Endothelial cell of umbilical vein (primary cell): ENCODE results near the gene KDM4C. TPM values are rescaled to one million over a fixed set of nuclear protein-coding genes. Genes with fewer than 3 reads are reported as not detected.

Experiments
- BruUV-seq: library from RNA; stranded (reverse); fragments of 400-500 nt; replicated peaks from 2 replicates; lab custom pipeline; 2021; lab: Mats Ljungman, UMichigan
- CTCF ChIA-PET: fragments of 300-600, 350-600 bp; sonication (Branson Sonifier 250); formaldehyde crosslinking; loops from one replicate; lab custom pipeline; 2021; ENCODE audit warnings: antibody characterized with exemption, inconsistent platforms; lab: Charles Lee
- POLR2A ChIA-PET: fragments of 300-600, 350-600 bp; sonication (Branson Sonifier 250); formaldehyde crosslinking; loops from one replicate; lab custom pipeline; 2021; ENCODE audit warnings: antibody characterized with exemption, inconsistent platforms; lab: Charles Lee
- DNase-seq: peaks from one replicate; pipeline ENCODE4 v3.0.0-alpha.2; 2011; ENCODE audit warnings: low read depth, low spot score
- FAIRE-seq: peaks from 2 replicates; lab custom pipeline; 2011; peaks lifted over from hg19 to GRCh38; lab: Jason Lieb, UNC
- H2AFZ ChIP-seq: 2 replicates; pipeline ENCODE4 v1.6.0; 2012; ENCODE audit warnings: low read depth, low read length, control low read depth, inconsistent platforms
- H3K27ac ChIP-seq: 2 replicates; pipeline ENCODE4 v1.5.1; 2011; ENCODE audit warnings: low read depth, mild to moderate bottlenecking, control low read depth, low read length, moderate library complexity; ENCODE audit not compliant: insufficient read depth
- H3K27me3 ChIP-seq, 2 experiments: 2 replicates each; pipeline versions ENCODE4 v1.6.0 to v1.6.1; 2011; ENCODE audit warnings: low read length in 2 of 2, mixed read lengths in 1 of 2; ENCODE audit not compliant: control insufficient read depth in 2 of 2, insufficient read depth in 2 of 2
- H3K36me3 ChIP-seq, 2 experiments: 2 replicates in 1 of 2; 3 replicates in 1 of 2; pipeline ENCODE4 v1.5.1; 2011; ENCODE audit warnings: low read length in 2 of 2, mild to moderate bottlenecking in 1 of 2, moderate library complexity in 1 of 2; ENCODE audit not compliant: control insufficient read depth in 2 of 2, insufficient read depth in 2 of 2; ENCODE audit errors: extremely low read depth in 1 of 2
- H3K4me1 ChIP-seq: 3 replicates; pipeline ENCODE4 v1.5.1; 2011; ENCODE audit warnings: mild to moderate bottlenecking, low read length; ENCODE audit not compliant: control insufficient read depth, insufficient read depth; ENCODE audit errors: extremely low read depth
- H3K4me2 ChIP-seq: 2 replicates; pipeline ENCODE4 v1.6.1; 2011; ENCODE audit warnings: low read length, control low read depth, mixed read lengths; ENCODE audit not compliant: insufficient read depth
- H3K4me3 ChIP-seq, 3 experiments: fragments of 200-600 bp in 1 of 3; sonication (generic), shearing (Covaris generic) in 1 of 3; replicated peaks in 1 of 3; 2 replicates each; pipeline ENCODE4 v1.5.1; 2011 to 2016; ENCODE audit warnings: control low read depth in 3 of 3, low read length in 3 of 3, mild to moderate bottlenecking in 2 of 3, inconsistent platforms in 1 of 3, low read depth in 1 of 3, moderate library complexity in 1 of 3; ENCODE audit not compliant: insufficient read depth in 1 of 3
- H3K79me2 ChIP-seq: 2 replicates; pipeline ENCODE4 v1.6.0; 2012; ENCODE audit warnings: low read length, inconsistent platforms; ENCODE audit not compliant: control insufficient read depth, insufficient read depth
- H3K9ac ChIP-seq: replicated peaks from 2 replicates; pipeline ENCODE3; 2011; ENCODE audit warnings: low read length, control low read depth; ENCODE audit not compliant: insufficient read depth; ENCODE audit errors: extremely low read depth
- H3K9me1 ChIP-seq: replicated peaks from 3 replicates; pipeline ENCODE4 v1.6.0; 2011; ENCODE audit warnings: mild to moderate bottlenecking, low read length; ENCODE audit not compliant: control insufficient read depth, insufficient read depth; ENCODE audit errors: extremely low read depth
- H3K9me3 ChIP-seq: replicated peaks from 2 replicates; pipeline ENCODE4 v1.5.1; 2012; ENCODE audit warnings: low read length, inconsistent platforms; ENCODE audit not compliant: control insufficient read depth, insufficient read depth
- H4K20me1 ChIP-seq: replicated peaks from 2 replicates; pipeline ENCODE3; 2011; ENCODE audit warnings: mild to moderate bottlenecking, low read length; ENCODE audit not compliant: control insufficient read depth, insufficient read depth; ENCODE audit errors: extremely low read depth
- GATA2 ChIP-seq: IDR thresholded peaks from 2 replicates; pipeline ENCODE4 v1.7.0; 2011; ENCODE audit warnings: low read depth, mild to moderate bottlenecking, moderate library complexity, mixed read lengths, low read length; ENCODE audit not compliant: insufficient read length, insufficient read depth
- JUN ChIP-seq: IDR thresholded peaks from 2 replicates; pipeline ENCODE4 v1.6.1; 2011; ENCODE audit warnings: borderline replicate concordance, low read depth; ENCODE audit not compliant: insufficient read length, insufficient read depth
- POLR2A ChIP-seq: IDR thresholded peaks from 2 replicates; pipeline ENCODE4 v1.6.1; 2012; ENCODE audit warnings: low read depth, mild to moderate bottlenecking, control low read depth, low read length
- dilution Hi-C: fragments of 300-500 bp; cut with MboI; formaldehyde crosslinking; loops from one replicate; pipeline ENCODE4 v1.15.0; 2019; ENCODE audit warnings: low sequenced_read_pairs; ENCODE audit not compliant: extremely low pct_ligation_motif_present
- intact Hi-C: fragments of 100-400 bp; cut with micrococcal nuclease; formaldehyde crosslinking; loops from one replicate; pipeline ENCODE4 v1.10.0; 2022
- polyA plus RNA-seq, 4 experiments: library from polyadenylated mRNA; depleted of rRNA in 3 of 4; stranded (reverse) in 3 of 4; unstranded in 1 of 4; fragments of >200 nt; gene quantifications; 2 replicates each; pipeline versions ENCODE4 v1.2.1 to v1.2.3, GENCODE V29; 2011 to 2012; ENCODE audit warnings: missing spikeins in 1 of 4
- total RNA-seq: library from RNA; stranded (reverse); gene quantifications from 2 replicates; pipeline ENCODE4 v1.2.3, GENCODE V29; 2021
- TF ChIP-seq, protein P1 (sequence below), 2 donors: IDR thresholded peaks; 1 replicate in 1 of 2; 2 replicates in 1 of 2; pipeline ENCODE4 v1.5.1; 2011; ENCODE audit warnings: low read length in 2 of 2, mild to moderate bottlenecking in 2 of 2, moderate library complexity in 2 of 2, control low read depth in 1 of 2, inconsistent platforms in 1 of 2, low read depth in 1 of 2; ENCODE audit not compliant: insufficient read depth in 1 of 2; ENCODE audit errors: extremely low read depth in 1 of 2

Gene KDM4C
- total and polyA plus RNA-seq, 2 donors (not counting 3 experiments of a cell fraction or from before 2014, with no cell fraction given): 5.4 to 15.0 TPM

GRCh38 chr9:6827439-6828145 lies 69.8 kb downstream of the KDM4C start:
- FAIRE-seq: peak; percentile 77
- Histone ChIP-seq H3K4me3 (no peak overlapping the region), H3K9me1 (no peaks in the 10 kb centered on the region), H3K9ac (no peak overlapping the region), H4K20me1 (no peaks in the 10 kb centered on the region), H3K27me3 (no peaks in the 10 kb centered on the region), H3K27ac (no peak overlapping the region), H3K9me3 (no peaks in the 10 kb centered on the region), H3K79me2 (no peaks in the 10 kb centered on the region), H3K4me2 (no peak overlapping the region), H2AFZ (no peak overlapping the region), H3K4me1 (no peaks in the 10 kb centered on the region), H3K36me3 (peaks cover 0 to 2% of the 10 kb centered on the region in 2 experiments)
- intact Hi-C loops: loop anchor here (1.0 to 2.0 kb wide), 5 partner anchors 75 to 743 kb away; no protein-coding TSS in a partner anchor
- CTCF ChIA-PET: interaction anchor here (0.7 to 4.6 kb wide), 71 partner anchors 8 to 830 kb away, joined by 3 to 60 read pairs (median 4); partner anchors contain the start of gene KDM4C
- POLR2A ChIA-PET: no interaction called here
- dilution Hi-C loops: no loop called here
- peak; percentile 69 for DNase-seq
- TF ChIP-seq, protein P1, sequence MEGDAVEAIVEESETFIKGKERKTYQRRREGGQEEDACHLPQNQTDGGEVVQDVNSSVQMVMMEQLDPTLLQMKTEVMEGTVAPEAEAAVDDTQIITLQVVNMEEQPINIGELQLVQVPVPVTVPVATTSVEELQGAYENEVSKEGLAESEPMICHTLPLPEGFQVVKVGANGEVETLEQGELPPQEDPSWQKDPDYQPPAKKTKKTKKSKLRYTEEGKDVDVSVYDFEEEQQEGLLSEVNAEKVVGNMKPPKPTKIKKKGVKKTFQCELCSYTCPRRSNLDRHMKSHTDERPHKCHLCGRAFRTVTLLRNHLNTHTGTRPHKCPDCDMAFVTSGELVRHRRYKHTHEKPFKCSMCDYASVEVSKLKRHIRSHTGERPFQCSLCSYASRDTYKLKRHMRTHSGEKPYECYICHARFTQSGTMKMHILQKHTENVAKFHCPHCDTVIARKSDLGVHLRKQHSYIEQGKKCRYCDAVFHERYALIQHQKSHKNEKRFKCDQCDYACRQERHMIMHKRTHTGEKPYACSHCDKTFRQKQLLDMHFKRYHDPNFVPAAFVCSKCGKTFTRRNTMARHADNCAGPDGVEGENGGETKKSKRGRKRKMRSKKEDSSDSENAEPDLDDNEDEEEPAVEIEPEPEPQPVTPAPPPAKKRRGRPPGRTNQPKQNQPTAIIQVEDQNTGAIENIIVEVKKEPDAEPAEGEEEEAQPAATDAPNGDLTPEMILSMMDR (IDR thresholded peaks at IDR 0.05; ENCODE audit: extremely low read depth in 1 of 2, insufficient read depth in 1 of 2, low read depth in 1 of 2, low read length in 2 of 2): peak; percentile 52
- no peak for TF ChIP-seq GATA2
- no TSS peak for BruUV-seq

- no peak for DNase-seq
- Histone ChIP-seq H3K79me2 (no peaks in the 10 kb centered on the region), H3K36me3 (no peaks in the 10 kb centered on the region), H3K9me1 (peaks cover 2% of the 10 kb centered on the region), H3K4me1 (no peaks in the 10 kb centered on the region), H3K4me2 (no peak overlapping the region), H3K9ac (no peak overlapping the region), H3K4me3 (no peak overlapping the region), H3K27ac (no peak overlapping the region), H2AFZ (no peak overlapping the region), H3K27me3 (no peaks in the 10 kb centered on the region), H3K9me3 (no peaks in the 10 kb centered on the region), H4K20me1 (no peaks in the 10 kb centered on the region)
- ChIA-PET POLR2A (no interaction called here), CTCF (interaction anchor here (1.0 to 4.6 kb wide), 5 partner anchors 11 to 708 kb away, joined by 3 to 60 read pairs (median 18); no protein-coding TSS in a partner anchor)
- no TSS peak for BruUV-seq
- no peak for FAIRE-seq
- dilution Hi-C loops: no loop called here
- intact Hi-C loops: no loop called here
- TF ChIP-seq JUN (no peak), GATA2 (no peak), POLR2A (no peak)
- TF ChIP-seq, protein P1 (IDR thresholded peaks at IDR 0.05; ENCODE audit: extremely low read depth in 1 of 2, insufficient read depth in 1 of 2, low read depth in 1 of 2, low read length in 2 of 2): no peak
These were observed 71.3 kb downstream of the KDM4C start for GRCh38 chr9:6829027-6829426.
